IMR-90 (cell line): ENCODE data around the gene DCAF11. TPM values are rescaled to one million over a fixed set of nuclear protein-coding genes. Genes with fewer than 3 reads are reported as not detected.

Experiments used
- ATAC-seq: fragments of 200-7000 bp; cut with Tn5 transposase; 2 replicates; pipeline ENCODE4 v1.9.1; 2020; ENCODE audit warnings: low read depth, mild to moderate bottlenecking, moderate library complexity
- BruUV-seq: library from RNA; stranded (reverse); fragments of 400-500 nt; replicated peaks from 2 replicates; lab custom pipeline; 2021; lab: Mats Ljungman, UMichigan
- CTCF ChIA-PET: fragments of 300-600 bp; formaldehyde crosslinking; extraction: SDS; loops from one replicate; lab custom pipeline; 2021; ENCODE audit warnings: antibody characterized with exemption; lab: Yijun Ruan, JAX
- POLR2A ChIA-PET: fragments of 300-600 bp; sonication (Branson Sonifier 250); formaldehyde crosslinking; loops from one replicate; lab custom pipeline; 2022; ENCODE audit warnings: antibody characterized with exemption; ENCODE audit not compliant: unreplicated experiment; lab: Charles Lee
- DNase-seq: peaks from one replicate; pipeline ENCODE4 v3.0.0; 2013
- H2AFZ ChIP-seq: replicated peaks from 2 replicates; pipeline ENCODE3; 2013; ENCODE audit warnings: low read length, mild to moderate bottlenecking; ENCODE audit not compliant: poor library complexity
- H2AK5ac ChIP-seq: 2 replicates; pipeline ENCODE4 v1.6.1; 2013; ENCODE audit warnings: low read depth, low read length, inconsistent platforms
- H2AK9ac ChIP-seq: replicated peaks from 2 replicates; pipeline ENCODE3; 2013; ENCODE audit warnings: mild to moderate bottlenecking, low read depth, low read length, moderate library complexity; ENCODE audit not compliant: poor library complexity
- H2BK120ac ChIP-seq: 2 replicates; pipeline ENCODE4 v1.6.1; 2013; ENCODE audit warnings: low read depth, low read length, inconsistent platforms
- H2BK15ac ChIP-seq: 3 replicates; pipeline ENCODE4 v1.6.1; 2013; ENCODE audit warnings: low read depth, low read length, inconsistent platforms
- H2BK20ac ChIP-seq: 2 replicates; pipeline ENCODE4 v1.6.1; 2013; ENCODE audit warnings: low read depth, mild to moderate bottlenecking, inconsistent platforms, low read length, moderate library complexity
- H2BK5ac ChIP-seq: 2 replicates; pipeline ENCODE4 v1.6.1; 2013; ENCODE audit warnings: mild to moderate bottlenecking, low read depth, low read length, inconsistent platforms; ENCODE audit not compliant: poor library complexity, severe bottlenecking
- H3K14ac ChIP-seq: replicated peaks from 2 replicates; pipeline ENCODE4 v1.6.1; 2013; ENCODE audit warnings: low read depth, low read length, inconsistent platforms
- H3K18ac ChIP-seq: 2 replicates; pipeline ENCODE4 v1.6.1; 2013; ENCODE audit warnings: low read depth, low read length, control low read depth
- H3K23ac ChIP-seq: 2 replicates; pipeline ENCODE4 v1.6.1; 2013; ENCODE audit warnings: low read depth, low read length, inconsistent platforms
- H3K27ac ChIP-seq: 2 replicates; pipeline ENCODE4 v1.5.1; 2013; ENCODE audit warnings: mild to moderate bottlenecking, control low read depth, low read length; ENCODE audit not compliant: insufficient read depth
- H3K27me3 ChIP-seq: 2 replicates; pipeline ENCODE4 v1.6.1; 2013; ENCODE audit warnings: low read length; ENCODE audit not compliant: control insufficient read depth, insufficient read depth
- H3K36me3 ChIP-seq: 2 replicates; pipeline ENCODE4 v1.6.1; 2013; ENCODE audit warnings: low read length, mixed read lengths; ENCODE audit not compliant: control insufficient read depth, insufficient read depth
- H3K4ac ChIP-seq: 2 replicates; pipeline ENCODE4 v1.6.1; 2013; ENCODE audit warnings: low read depth, low read length, inconsistent platforms
- H3K4me1 ChIP-seq: 2 replicates; pipeline ENCODE4 v1.6.1; 2013; ENCODE audit warnings: low read length, mixed read lengths; ENCODE audit not compliant: control insufficient read depth, insufficient read depth
- H3K4me2 ChIP-seq: 2 replicates; pipeline ENCODE4 v1.6.1; 2013; ENCODE audit warnings: low read depth, mild to moderate bottlenecking, control low read depth, low read length, moderate library complexity
- H3K4me3 ChIP-seq: 2 replicates; pipeline ENCODE4 v1.5.1; 2013; ENCODE audit warnings: low read depth, mild to moderate bottlenecking, control low read depth, low read length, moderate library complexity; ENCODE audit not compliant: insufficient read depth
- H3K56ac ChIP-seq: 2 replicates; pipeline ENCODE4 v1.6.1; 2013; ENCODE audit warnings: low read length, inconsistent platforms; ENCODE audit not compliant: insufficient read depth; ENCODE audit errors: extremely low read depth
- H3K79me1 ChIP-seq, 2 experiments: 2 replicates each; pipeline ENCODE4 v1.6.1; 2013; ENCODE audit warnings: low read length in 2 of 2, inconsistent platforms in 1 of 2, low read depth in 1 of 2
- H3K9ac ChIP-seq: 2 replicates; pipeline ENCODE4 v1.6.1; 2013; ENCODE audit warnings: low read depth, low read length, control low read depth
- H3K9me1 ChIP-seq: 2 replicates; pipeline ENCODE4 v1.6.1; 2013; ENCODE audit warnings: low read length, inconsistent platforms; ENCODE audit not compliant: insufficient read depth
- H3K9me3 ChIP-seq: 2 replicates; pipeline ENCODE4 v1.6.1; 2013; ENCODE audit warnings: low read length; ENCODE audit not compliant: control insufficient read depth, insufficient read depth
- H4K20me1 ChIP-seq: 2 replicates; pipeline ENCODE4 v1.6.1; 2013; ENCODE audit warnings: low read length, inconsistent platforms; ENCODE audit not compliant: insufficient read depth
- H4K5ac ChIP-seq: 2 replicates; pipeline ENCODE4 v1.6.1; 2013; ENCODE audit warnings: mild to moderate bottlenecking, low read depth, low read length, control low read depth
- H4K8ac ChIP-seq, 2 experiments: 2 replicates each; pipeline ENCODE4 v1.6.1; 2013; ENCODE audit warnings: low read depth in 2 of 2, low read length in 2 of 2, control low read depth in 1 of 2, inconsistent platforms in 1 of 2
- H4K91ac ChIP-seq: 2 replicates; pipeline ENCODE4 v1.6.1; 2013; ENCODE audit warnings: low read depth, low read length, inconsistent platforms; ENCODE audit not compliant: insufficient read depth
- BHLHE40 ChIP-seq: fragments of 150-350 bp; IDR thresholded peaks from 2 replicates; pipeline ENCODE4 v1.6.1; 2016; ENCODE audit warnings: mild to moderate bottlenecking, low read depth, low read length
- RAD21 ChIP-seq: IDR thresholded peaks from 2 replicates; pipeline ENCODE4 v1.6.1; 2012; ENCODE audit warnings: low read length, improper control_type of control experiment
- SMC3 ChIP-seq: fragments of 150-350 bp; IDR thresholded peaks from 2 replicates; pipeline ENCODE4 v1.6.1; 2016; ENCODE audit warnings: low read depth, mild to moderate bottlenecking, antibody characterized with exemption, low read length, moderate library complexity
- WGBS, 2 experiments: methylation state at CpG; one replicate each; pipeline versions ENCODE4 v1.1.5 to v1.1.7; 2013; ENCODE audit warnings: missing lambda C conversion rate in 2 of 2; ENCODE audit not compliant: insufficient read length in 1 of 2; ENCODE audit errors: extremely low coverage in 2 of 2; 5-methylcytosine and 5-hydroxymethylcytosine counted together
- dilution Hi-C: fragments of 300-500 bp; cut with HindIII; formaldehyde crosslinking; loops from one replicate; pipeline ENCODE4 v1.14.3; 2018; ENCODE audit warnings: low sequenced_read_pairs; ENCODE audit not compliant: unreplicated experiment
- in situ Hi-C: fragments of 300-500 bp; cut with MboI; formaldehyde crosslinking; loops from 3 replicates; pipeline ENCODE4 v1.14.3; 2019; ENCODE audit warnings: low sequenced_read_pairs, inconsistent platforms, mixed read lengths
- intact Hi-C: fragments of 100-400 bp; cut with micrococcal nuclease; formaldehyde crosslinking; loops from 2 replicates; pipeline ENCODE4 v1.10.0; 2022
- polyA plus RNA-seq, 3 experiments: library from polyadenylated mRNA; depleted of rRNA; stranded (reverse); fragments of >200 nt; gene quantifications; 2 replicates each; pipeline ENCODE4 v1.2.3, GENCODE V29; 2012; ENCODE audit warnings: low replicate concordance in 1 of 3
- total RNA-seq: library from RNA; depleted of rRNA; stranded (reverse); fragments of >200 nt; gene quantifications from 2 replicates; pipeline ENCODE4 v1.2.3, GENCODE V29; 2012

The DCAF11 gene
- total and polyA plus RNA-seq, 2 of the 4 experiments (the other 2 are of a cell fraction), result 21.0 to 52.0 TPM

- H2BK15ac ChIP-seq, result no peak overlapping the region
- H3K79me1 ChIP-seq, result peaks cover 17 to 57% of the 10 kb centered on the region in 2 experiments
- intact Hi-C loops, result no loop called here
- H3K56ac ChIP-seq, result no peak overlapping the region
- H2AK9ac ChIP-seq, result peak overlapping the region; percentile 57
- no peak overlapping the region for H3K4me2 ChIP-seq
- H3K23ac ChIP-seq, result peak overlapping the region; percentile 43; the same call in 1 of the 2 replicates
- no peak for TF ChIP-seq SMC3
- TF ChIP-seq RAD21, result no peak
- TF ChIP-seq BHLHE40, result no peak
- no peak overlapping the region for H2BK20ac ChIP-seq
- in situ Hi-C loops, result loop anchor here (10.0 to 25.0 kb wide), 3 partner anchors 296 to 1051 kb away; partner anchors contain the start of genes ACIN1, BCL2L2, C14orf119 and PABPN1
- no peak overlapping the region for H2BK120ac ChIP-seq
- no peak overlapping the region for H4K5ac ChIP-seq
- peaks cover 23% of the 10 kb centered on the region for H3K36me3 ChIP-seq
- no TSS peak for BruUV-seq
- no peak overlapping the region for H2AFZ ChIP-seq
- no peak overlapping the region for H2BK5ac ChIP-seq
- no peak overlapping the region for H3K9ac ChIP-seq
- 93% methylated on average over 3 of the region's 13 CpGs; no CpG with 5 or more reads in 1 of the 2 experiments for WGBS, 2 experiments
- dilution Hi-C loops, result no loop called here
- CTCF ChIA-PET, result no interaction called here
- H3K9me3 ChIP-seq, result no peaks in the 10 kb centered on the region
- no peak overlapping the region for H4K91ac ChIP-seq
- POLR2A ChIA-PET, result no interaction called here
- no peak overlapping the region for H3K27ac ChIP-seq
- H4K20me1 ChIP-seq, result peaks cover 17% of the 10 kb centered on the region
- ATAC-seq, result no peak
- no peaks in the 10 kb centered on the region for H3K27me3 ChIP-seq
- no peak overlapping the region for H2AK5ac ChIP-seq
- H3K9me1 ChIP-seq, result peaks cover 19% of the 10 kb centered on the region
- no peak overlapping the region for H3K18ac ChIP-seq
- no peak for DNase-seq
- H4K8ac ChIP-seq, result no peak overlapping the region
- H3K14ac ChIP-seq, result no peak overlapping the region
- no peak overlapping the region for H3K4ac ChIP-seq
- H3K4me3 ChIP-seq, result no peak overlapping the region
- peaks cover 12% of the 10 kb centered on the region for H3K4me1 ChIP-seq
These were observed 24.1 kb downstream of the DCAF11 start for GRCh38 chr14:24138396-24139271.
